HG02610 (cell line): ENCODE measurements around the gene XAGE3.
"Not testable (repeated sequence)": the region's sequence is repeated elsewhere in the genome, so short reads cannot be mapped to it uniquely, and the experiment has no call there.

ENCODE experiments used
- ATAC-seq: cut with Tn5 transposase; IDR thresholded peaks from one replicate; pipeline ENCODE4 v1.9.1; 2021; ENCODE audit warnings: mild to moderate bottlenecking, moderate library complexity; ENCODE audit not compliant: unreplicated experiment

The XAGE3 gene

DNA sequence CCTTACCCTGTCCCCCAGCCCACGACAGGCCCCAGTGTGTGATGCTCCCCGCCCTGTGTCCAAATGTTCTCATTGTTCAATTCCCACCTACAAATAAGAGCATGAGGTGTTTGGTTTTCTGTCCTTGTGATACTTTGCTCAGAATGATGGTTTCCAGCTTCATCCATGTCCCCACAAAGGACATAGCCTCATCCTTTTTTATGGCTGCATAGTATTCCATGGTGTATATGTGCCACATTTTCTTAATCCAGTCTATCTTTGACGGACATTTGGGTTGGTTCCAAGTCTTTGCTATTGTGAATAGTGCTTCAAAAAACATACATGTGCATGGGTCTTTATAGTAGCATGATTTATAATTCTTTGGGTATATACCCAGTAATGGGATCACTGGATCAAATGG lies 24.3 kb downstream of the XAGE3 start:
- not testable (repeated sequence) for ATAC-seq

- no peak for ATAC-seq
These were observed 28.7 kb downstream of the XAGE3 start for GRCh38 chrX:52839137-52839536.

DNA sequence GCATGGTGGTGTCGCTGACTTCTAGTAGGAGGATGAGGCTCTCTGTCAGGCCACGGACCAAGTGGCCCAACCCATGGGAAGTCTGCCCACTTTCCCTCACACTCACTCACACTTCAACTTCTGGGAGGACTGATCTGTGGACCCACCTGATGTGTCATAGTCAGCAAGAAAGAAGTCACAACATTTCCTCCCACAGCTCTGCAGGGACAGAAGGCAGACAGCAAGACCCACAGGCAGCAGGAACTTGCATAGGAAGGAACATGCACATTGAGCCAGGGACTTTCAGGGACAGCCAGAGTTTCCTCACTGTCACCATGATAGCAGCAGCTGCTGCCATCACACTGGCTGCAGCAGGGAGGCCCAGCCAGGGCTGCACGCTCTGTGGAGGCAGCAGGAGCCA lies 37.3 kb downstream of the XAGE3 start:
- no peak for ATAC-seq

- ATAC-seq = no peak
These were observed 43.3 kb downstream of the XAGE3 start for GRCh38 chrX:52824608-52825007.

- ATAC-seq = no peak
These were observed 46.7 kb downstream of the XAGE3 start for GRCh38 chrX:52821079-52821760.

- ATAC-seq = no peak
These were observed 48.1 kb downstream of the XAGE3 start for GRCh38 chrX:52819788-52820187.
